Fibroblast of mammary gland (primary cell): Measurements from ENCODE around the gene ARHGAP22.

Experiments used
- DNase-seq: peaks from one replicate; pipeline ENCODE4 v3.0.0-alpha.2; 2010; ENCODE audit warnings: low read depth
- H3K4me3 ChIP-seq: 2 replicates; pipeline ENCODE4 v1.5.1; 2011; ENCODE audit warnings: low read depth, mild to moderate bottlenecking, low read length, moderate library complexity; ENCODE audit not compliant: control insufficient read depth
- TF ChIP-seq, protein P1 (sequence below): conservative IDR thresholded peaks from 2 replicates; pipeline ENCODE4 v1.5.1; 2011; ENCODE audit warnings: low read depth, low read length, inconsistent platforms; ENCODE audit not compliant: control insufficient read depth, insufficient read depth

Gene ARHGAP22

DNA sequence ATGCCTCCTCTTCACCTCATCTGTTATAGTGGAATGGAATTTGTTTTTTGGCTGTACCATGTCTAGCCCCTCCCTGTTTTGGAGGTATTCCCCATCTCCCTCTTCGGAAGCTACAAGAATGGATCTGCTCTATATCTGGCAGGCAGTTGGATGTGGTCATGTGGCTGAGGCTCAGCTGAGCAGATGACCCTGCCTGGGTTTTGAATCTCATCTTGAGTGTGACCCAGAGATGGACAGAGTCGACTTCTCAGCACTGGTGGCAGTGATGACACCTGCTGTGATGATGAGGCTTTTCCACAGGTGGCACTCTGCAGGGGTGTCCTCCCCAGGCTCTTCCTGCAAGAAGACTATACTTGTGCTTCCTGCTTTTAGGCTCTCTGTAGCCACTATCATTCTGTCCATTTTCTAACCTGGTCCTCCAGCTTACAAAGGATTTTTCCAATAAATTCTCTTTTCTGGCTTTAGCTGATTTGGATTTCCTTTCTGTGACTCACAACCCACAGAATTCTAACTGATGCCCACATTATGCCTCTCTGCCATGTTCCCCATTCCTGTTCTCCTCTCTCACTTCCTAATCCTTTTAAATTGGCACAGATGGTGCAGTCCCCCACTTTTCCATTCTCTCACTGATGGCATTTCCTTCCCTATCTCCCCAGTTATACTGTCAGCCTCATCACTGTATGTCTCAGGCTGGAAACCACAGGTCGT lies 7.5 kb upstream of the ARHGAP22 start:
- TF ChIP-seq, protein P1, sequence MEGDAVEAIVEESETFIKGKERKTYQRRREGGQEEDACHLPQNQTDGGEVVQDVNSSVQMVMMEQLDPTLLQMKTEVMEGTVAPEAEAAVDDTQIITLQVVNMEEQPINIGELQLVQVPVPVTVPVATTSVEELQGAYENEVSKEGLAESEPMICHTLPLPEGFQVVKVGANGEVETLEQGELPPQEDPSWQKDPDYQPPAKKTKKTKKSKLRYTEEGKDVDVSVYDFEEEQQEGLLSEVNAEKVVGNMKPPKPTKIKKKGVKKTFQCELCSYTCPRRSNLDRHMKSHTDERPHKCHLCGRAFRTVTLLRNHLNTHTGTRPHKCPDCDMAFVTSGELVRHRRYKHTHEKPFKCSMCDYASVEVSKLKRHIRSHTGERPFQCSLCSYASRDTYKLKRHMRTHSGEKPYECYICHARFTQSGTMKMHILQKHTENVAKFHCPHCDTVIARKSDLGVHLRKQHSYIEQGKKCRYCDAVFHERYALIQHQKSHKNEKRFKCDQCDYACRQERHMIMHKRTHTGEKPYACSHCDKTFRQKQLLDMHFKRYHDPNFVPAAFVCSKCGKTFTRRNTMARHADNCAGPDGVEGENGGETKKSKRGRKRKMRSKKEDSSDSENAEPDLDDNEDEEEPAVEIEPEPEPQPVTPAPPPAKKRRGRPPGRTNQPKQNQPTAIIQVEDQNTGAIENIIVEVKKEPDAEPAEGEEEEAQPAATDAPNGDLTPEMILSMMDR = no peak

DNA sequence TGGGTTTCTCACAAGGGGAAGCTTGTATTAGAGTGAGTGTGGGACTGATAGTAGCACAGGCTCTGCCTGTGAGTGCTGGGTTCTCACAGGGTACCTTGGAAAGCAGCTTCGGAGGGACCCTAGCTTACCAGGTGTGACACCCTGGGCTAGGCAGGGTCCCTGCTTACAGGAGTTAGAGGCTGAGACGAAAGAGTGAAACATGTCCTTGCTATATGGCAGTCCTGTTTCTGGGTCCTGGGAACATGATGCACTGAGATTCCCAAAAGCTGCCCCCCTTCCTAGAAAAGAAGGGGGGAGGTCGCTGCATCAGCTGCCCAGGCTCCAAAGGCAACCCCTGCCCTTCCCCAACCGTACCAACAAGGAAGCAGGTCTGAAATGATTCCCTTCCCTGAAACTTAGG lies 6.3 kb upstream of the ARHGAP22 start:
- TF ChIP-seq, protein P1 = no peak
- H3K4me3 ChIP-seq = no peak overlapping the region
- no peak for DNase-seq

More for the DNA sequence above, 7.5 kb upstream of the ARHGAP22 start:
- H3K4me3 ChIP-seq = no peak overlapping the region
- DNase-seq = no peak

DNA sequence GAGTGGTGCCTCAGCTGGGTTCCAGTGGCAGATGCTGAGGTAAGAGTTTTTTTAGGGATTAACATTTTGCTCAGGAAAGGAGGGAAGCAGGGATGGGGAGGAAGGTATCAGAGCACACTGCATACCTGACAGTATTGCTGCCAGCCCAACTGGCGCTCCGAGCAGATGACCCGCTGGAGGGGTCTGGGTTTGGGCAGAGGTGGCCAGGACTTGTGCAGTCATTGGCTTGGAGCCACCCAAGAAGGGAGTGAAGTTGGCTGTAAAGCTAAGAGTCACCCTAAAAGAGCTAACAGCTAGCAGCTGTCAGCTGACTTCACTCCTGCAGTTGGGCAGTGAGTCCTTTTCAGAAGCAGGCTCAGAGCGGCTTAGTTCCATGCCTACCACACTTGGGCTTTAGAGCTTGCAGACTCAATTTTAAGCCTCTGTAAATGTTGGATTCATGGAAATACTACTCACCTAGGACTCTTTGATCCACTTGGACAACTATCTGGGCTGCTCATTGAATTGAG lies 5.8 kb upstream of the ARHGAP22 start:
- DNase-seq = no peak
- H3K4me3 ChIP-seq = no peak overlapping the region
- TF ChIP-seq, protein P1 = no peak

DNA sequence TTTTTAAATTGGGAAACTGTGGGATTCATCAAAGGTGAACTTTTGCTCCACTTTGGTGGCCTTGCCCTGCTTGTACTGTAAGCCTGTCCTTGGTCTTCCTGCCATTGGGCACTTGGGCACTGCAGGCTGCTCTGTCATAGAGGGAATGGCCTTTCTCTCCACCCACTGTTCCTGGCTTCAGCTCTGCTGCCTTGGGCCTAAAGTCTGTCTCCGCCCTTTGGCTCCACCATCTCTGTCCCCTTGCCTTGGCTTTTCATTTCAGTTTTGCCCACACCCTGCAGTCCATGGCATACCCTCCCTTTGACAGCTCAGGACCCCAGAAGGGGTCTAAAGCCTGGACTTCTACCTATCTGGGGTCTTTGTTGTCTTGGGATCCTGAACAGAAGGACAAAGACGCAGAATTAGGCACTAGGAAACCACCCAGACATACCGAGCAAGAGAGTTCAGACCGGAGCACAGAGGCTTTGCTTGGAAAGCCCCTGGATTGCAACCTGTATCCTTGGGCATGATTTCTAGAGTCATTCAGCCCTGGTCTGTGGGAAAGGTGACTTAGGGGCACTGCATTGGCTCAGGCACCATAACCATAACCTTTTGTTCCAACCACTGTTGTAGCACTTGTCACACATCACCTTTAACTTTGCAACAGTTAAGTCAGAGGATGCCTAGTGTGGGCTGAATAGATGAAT lies 5.2 kb upstream of the ARHGAP22 start:
- no peak for DNase-seq
- no peak overlapping the region for H3K4me3 ChIP-seq
- TF ChIP-seq, protein P1 = no peak

DNA sequence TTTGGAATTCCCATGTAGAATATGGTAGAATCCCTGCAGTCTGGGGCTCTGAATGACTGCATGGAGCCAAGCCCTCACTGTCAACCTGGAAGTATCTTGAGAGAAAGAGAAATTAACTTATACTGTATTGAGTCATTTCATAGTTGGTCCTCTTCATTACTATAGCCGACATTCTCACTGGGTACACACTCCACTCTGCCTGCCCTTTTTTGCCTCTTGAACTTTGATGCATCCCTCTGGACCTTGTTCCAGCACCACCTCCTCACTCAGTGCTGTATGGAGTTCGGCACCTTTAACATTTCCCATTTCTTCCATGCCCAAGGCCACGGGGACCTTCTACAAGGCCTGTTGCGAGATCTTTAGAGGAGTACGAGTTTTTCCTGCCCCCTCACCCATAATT lies 4.6 kb upstream of the ARHGAP22 start:
- DNase-seq = no peak
- TF ChIP-seq, protein P1 = no peak
- H3K4me3 ChIP-seq = no peak overlapping the region

DNA sequence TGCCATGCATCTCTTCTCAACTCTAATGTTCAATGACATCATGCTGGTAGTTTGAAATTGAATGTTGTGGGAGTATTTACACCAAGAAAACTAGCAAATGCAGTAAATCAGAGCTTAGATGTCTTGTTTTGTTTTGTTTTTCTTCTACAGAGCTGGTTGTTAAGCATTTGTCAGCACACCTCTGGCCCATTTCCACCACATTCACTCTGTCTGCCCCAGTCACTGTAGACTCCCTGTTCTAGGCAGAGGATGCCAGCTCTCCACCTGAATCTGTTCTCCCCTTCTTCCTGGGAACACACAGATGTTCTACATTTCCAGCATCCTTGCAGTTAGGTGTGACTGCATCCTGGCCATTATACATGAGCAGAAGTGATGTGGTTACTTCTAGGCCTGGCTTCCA lies 4.1 kb upstream of the ARHGAP22 start:
- no peak overlapping the region for H3K4me3 ChIP-seq
- TF ChIP-seq, protein P1 = no peak
- peak; percentile 64 for DNase-seq

DNA sequence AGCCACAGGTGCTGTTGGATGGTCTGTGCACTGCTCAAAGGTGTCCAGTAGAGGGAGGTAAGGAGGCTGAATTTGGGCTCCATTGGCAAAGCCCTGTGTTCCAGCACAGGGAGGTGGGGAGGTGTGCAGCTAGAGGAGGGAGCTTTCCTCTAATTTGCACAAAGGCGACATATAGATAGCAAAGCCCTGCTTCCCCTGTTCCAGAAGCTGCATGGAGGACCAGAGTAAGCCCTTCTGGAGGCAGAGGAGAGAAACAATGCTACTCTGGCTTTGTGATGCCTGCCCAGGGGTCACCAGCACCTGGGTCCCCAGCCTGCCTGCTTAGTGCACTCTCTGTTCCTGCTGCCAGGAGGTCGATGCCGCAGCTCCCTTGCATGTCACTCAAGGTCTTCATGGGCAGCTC lies 3.4 kb upstream of the ARHGAP22 start:
- peak; percentile 50 for DNase-seq
- TF ChIP-seq, protein P1 = peak; percentile 86
- no peak overlapping the region for H3K4me3 ChIP-seq
